ENCODE results near the gene FTCD.

DNA sequence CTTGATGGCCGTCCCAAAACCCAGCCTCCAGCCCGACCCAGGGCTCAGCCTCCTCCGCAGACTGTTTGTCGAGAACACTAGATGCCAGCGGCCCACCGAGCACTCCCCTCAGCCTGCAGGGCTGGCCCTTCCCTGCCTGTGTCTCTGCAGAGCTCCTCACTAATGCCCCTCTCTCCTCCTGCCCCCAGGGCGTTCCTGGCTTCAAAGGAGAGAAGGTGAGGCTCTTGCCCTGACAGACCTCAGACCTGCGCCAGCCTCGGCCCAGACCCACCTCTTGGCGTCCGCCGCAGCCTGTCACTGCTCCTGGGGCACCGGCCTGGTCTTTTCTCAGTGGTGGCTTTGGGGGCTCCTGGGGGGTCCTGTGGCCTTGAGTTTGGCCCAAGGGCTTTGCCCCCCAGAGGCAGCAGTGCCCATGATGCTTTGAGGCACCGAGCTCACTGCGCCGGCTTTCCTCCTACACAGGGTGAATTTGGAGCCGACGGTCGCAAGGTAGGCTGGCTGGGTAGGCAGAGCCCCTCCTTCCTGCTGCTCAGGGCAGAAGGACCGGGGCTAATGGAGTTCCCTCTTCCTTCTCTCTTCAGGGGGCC is 39.1 kb downstream of the FTCD start:
- no peak for TF ChIP-seq EZH2 (IDR thresholded peaks at IDR 0.05; ENCODE audit: insufficient read depth, poor library complexity, severe bottlenecking)
- TF ChIP-seq EZH2phosphoT487 (IDR thresholded peaks at IDR 0.05; ENCODE audit: insufficient read depth, low read depth) = no peak
